GM23248 (cell line): Measurements from ENCODE around the gene FZD7. TPM values are rescaled to one million over a fixed set of nuclear protein-coding genes. Genes with fewer than 3 reads are reported as not detected.

Experiments
- DNase-seq: peaks from one replicate; pipeline ENCODE4 v3.0.0-alpha.2; 2015
- H2AFZ ChIP-seq: fragments of 200-600 bp; sonication (generic); 2 replicates; pipeline ENCODE4 v1.6.1; 2016; ENCODE audit warnings: antibody characterized with exemption
- H3F3A ChIP-seq: fragments of 200-600 bp; sonication (generic); 2 replicates; pipeline ENCODE4 v1.6.1; 2016; ENCODE audit warnings: mild to moderate bottlenecking, antibody characterized with exemption, mixed run types; ENCODE audit not compliant: insufficient read depth
- H3K27ac ChIP-seq: fragments of 200-600 bp; sonication (generic); 2 replicates; pipeline ENCODE4 v1.5.1; 2016; ENCODE audit warnings: mild to moderate bottlenecking
- H3K27me3 ChIP-seq: fragments of 200-600 bp; sonication (generic); replicated peaks from 2 replicates; pipeline ENCODE4 v1.6.1; 2016; ENCODE audit warnings: mild to moderate bottlenecking; ENCODE audit not compliant: insufficient read depth
- H3K36me3 ChIP-seq: fragments of 200-600 bp; sonication (generic); 2 replicates; pipeline ENCODE4 v1.6.1; 2016; ENCODE audit warnings: low read depth, mild to moderate bottlenecking
- H3K4me1 ChIP-seq: fragments of 200-600 bp; sonication (generic); 2 replicates; pipeline ENCODE4 v1.6.1; 2016; ENCODE audit warnings: mild to moderate bottlenecking; ENCODE audit not compliant: insufficient read depth
- H3K4me2 ChIP-seq: fragments of 200-600 bp; sonication (generic); one replicate; pipeline ENCODE4 v1.6.1; 2016; ENCODE audit warnings: mild to moderate bottlenecking; ENCODE audit not compliant: unreplicated experiment
- H3K4me3 ChIP-seq: fragments of 200-600 bp; sonication (generic); 2 replicates; pipeline ENCODE4 v1.5.1; 2016; ENCODE audit warnings: mild to moderate bottlenecking
- H3K79me2 ChIP-seq: fragments of 200-600 bp; sonication (generic); 2 replicates; pipeline ENCODE4 v1.6.1; 2016; ENCODE audit warnings: mild to moderate bottlenecking; ENCODE audit not compliant: insufficient read depth
- H3K9ac ChIP-seq: fragments of 200-600 bp; sonication (generic); 2 replicates; pipeline ENCODE4 v1.6.1; 2016; ENCODE audit warnings: mild to moderate bottlenecking
- H3K9me2 ChIP-seq: fragments of 200-600 bp; sonication (generic); 2 replicates; pipeline ENCODE4 v1.6.1; 2016; ENCODE audit warnings: mixed run types, mild to moderate bottlenecking, moderate library complexity; ENCODE audit not compliant: insufficient read depth
- H3K9me3 ChIP-seq: fragments of 200-600 bp; sonication (generic); one replicate; pipeline ENCODE4 v1.6.1; 2017; ENCODE audit warnings: low read depth
- H4K20me1 ChIP-seq: fragments of 200-600 bp; sonication (generic); 2 replicates; pipeline ENCODE4 v1.6.0; 2016; ENCODE audit not compliant: insufficient read depth
- EZH2 ChIP-seq: fragments of 200-600 bp; sonication (generic); IDR thresholded peaks from 2 replicates; pipeline ENCODE4 v1.6.1; 2018; ENCODE audit warnings: antibody characterized with exemption, mild to moderate bottlenecking; ENCODE audit not compliant: insufficient read depth, poor library complexity, severe bottlenecking
- EZH2phosphoT487 ChIP-seq: fragments of 200-600 bp; sonication (generic); IDR thresholded peaks from 2 replicates; pipeline ENCODE4 v1.6.1; 2018; ENCODE audit warnings: antibody characterized with exemption, moderate library complexity, mild to moderate bottlenecking, low read depth; ENCODE audit not compliant: insufficient read depth
- WGBS, 2 experiments: methylation state at CpG; one replicate each; pipeline ENCODE4 v1.1.6; 2015 to 2017; ENCODE audit warnings: low lambda C conversion rate in 2 of 2, low coverage in 1 of 2; ENCODE audit errors: missing lambda C conversion rate in 2 of 2; 5-methylcytosine and 5-hydroxymethylcytosine counted together
- in situ Hi-C: fragments of 300-500 bp; cut with MboI; formaldehyde crosslinking; loops from 2 replicates; pipeline ENCODE4 v1.15.0; 2020
- polyA plus RNA-seq: library from polyadenylated mRNA; unstranded; fragments of >200 nt; fragmentation: Nextera tagmentation; extraction: Ambion mirVana; gene quantifications from 2 replicates; pipeline ENCODE4 v1.2.1, GENCODE V29; 2016
- total RNA-seq: library from RNA; depleted of rRNA; stranded (reverse); fragments of >200 nt; shearing (Covaris generic); gene quantifications from 2 replicates; pipeline ENCODE4 v1.2.3, GENCODE V29; 2014; rRNA removed

Gene FZD7
- total RNA-seq (53.7 and 56.4 TPM in 2 replicates), polyA plus RNA-seq (19.3 and 19.4 TPM in 2 replicates)

DNA sequence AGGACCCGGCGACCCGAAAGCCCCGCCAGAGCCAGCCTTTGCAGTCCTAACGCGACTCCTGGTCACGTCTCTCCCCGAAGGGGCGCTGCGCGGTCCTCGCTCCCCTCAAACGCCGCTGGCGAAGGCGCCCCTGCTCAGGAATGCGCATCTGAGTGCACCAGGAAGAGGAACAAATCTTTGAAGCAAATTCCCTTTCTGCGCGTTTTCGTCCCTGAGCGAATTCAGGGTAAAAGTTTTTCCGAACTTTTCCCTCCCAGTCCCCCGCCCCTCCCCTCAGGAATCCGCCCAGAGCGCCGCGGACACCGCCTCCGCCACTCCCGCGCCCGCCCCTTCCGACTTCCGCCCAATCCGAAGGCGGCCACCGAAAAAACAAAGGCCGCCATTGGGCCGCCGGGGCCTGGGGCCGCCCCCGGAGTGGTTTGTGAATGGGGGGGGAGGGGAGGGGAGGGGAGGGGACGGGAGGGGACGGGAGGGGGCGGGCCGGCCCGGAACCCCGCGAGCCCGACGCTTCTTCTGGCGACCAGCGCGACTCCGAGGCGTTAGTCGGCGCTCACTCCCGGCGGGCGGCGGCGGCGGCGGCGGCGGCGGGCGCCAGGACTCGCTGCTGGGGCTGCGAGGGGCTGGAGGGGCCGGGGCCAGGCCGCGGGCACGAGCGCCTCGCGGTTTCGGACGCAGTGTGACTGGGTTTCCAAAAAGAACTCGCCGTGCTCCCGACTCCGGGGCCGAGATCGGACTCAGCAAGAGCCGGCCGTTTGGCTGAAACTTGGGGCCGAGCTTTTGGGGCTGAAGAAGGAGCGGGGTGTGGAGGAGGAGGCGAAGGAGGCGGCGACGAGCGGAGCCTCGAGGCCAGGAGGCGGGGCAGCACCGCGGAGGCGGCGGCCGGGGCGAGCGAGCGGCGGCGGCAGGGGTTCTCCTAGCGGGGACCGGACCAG, at the start of gene FZD7:
Gene FZD7, plus strand, starts transcription at position 539 of the 932 bp plus-strand sequence. CDS start 793 bp downstream, outside the sequence.
- peaks cover 26% of the 10 kb centered on the region for H3K4me1 ChIP-seq
- H3K9me2 ChIP-seq: no peaks in the 10 kb centered on the region
- H3K27me3 ChIP-seq: no peaks in the 10 kb centered on the region
- H3K4me3 ChIP-seq: peak within 1 kb of the TSS; percentile 90
- DNase-seq: peak; percentile 97
- H4K20me1 ChIP-seq: no peaks in the 10 kb centered on the region
- 2% methylated on average over 52 to 85 of the region's 109 CpGs for WGBS, 2 experiments
- H3K9me3 ChIP-seq: no peaks in the 10 kb centered on the region
- H3F3A ChIP-seq: peaks cover 37% of the 10 kb centered on the region
- peak within 1 kb of the TSS; percentile 96 for H2AFZ ChIP-seq
- peak within 1 kb of the TSS; percentile 87 for H3K9ac ChIP-seq
- no peaks in the 10 kb centered on the region for H3K36me3 ChIP-seq
- no peak for TF ChIP-seq EZH2
- TF ChIP-seq EZH2phosphoT487: no peak
- peaks cover 40% of the 10 kb centered on the region for H3K79me2 ChIP-seq
- in situ Hi-C loops: loop anchor here (10.0 kb wide), 1 partner anchor 179 kb away; no protein-coding TSS in a partner anchor
- peak within 1 kb of the TSS; percentile 97 for H3K4me2 ChIP-seq
- H3K27ac ChIP-seq: peak within 1 kb of the TSS; percentile 89

DNA sequence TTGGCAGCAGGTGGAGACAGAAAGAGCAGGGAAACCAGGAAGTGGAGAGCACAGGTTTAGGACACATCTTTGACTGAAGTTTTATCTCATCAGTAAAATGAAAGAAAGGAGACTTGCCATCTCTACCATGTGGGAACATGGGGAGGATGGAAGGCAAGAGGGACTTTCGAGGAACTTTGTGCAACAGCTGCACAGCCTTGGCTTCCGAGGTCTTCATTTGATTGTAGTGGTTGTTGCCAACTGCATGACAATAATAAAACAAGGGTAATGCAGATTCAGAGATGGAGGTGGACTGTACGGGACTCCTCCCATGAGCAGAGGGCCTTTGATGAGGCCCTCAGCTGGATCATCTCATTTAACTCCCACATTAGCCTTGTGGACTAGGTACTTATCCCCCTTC, 49.3 kb upstream of the FZD7 start:
- H3K79me2 ChIP-seq: no peaks in the 10 kb centered on the region
- H4K20me1 ChIP-seq: no peaks in the 10 kb centered on the region
- H3K9ac ChIP-seq: no peak overlapping the region
- H3K4me3 ChIP-seq: no peak overlapping the region
- no peaks in the 10 kb centered on the region; the same call in 1 of the 2 replicates for H3K4me1 ChIP-seq
- no peaks in the 10 kb centered on the region for H3F3A ChIP-seq
- H3K27me3 ChIP-seq: no peaks in the 10 kb centered on the region
- in situ Hi-C loops: no loop called here
- DNase-seq: no peak
- 91 to 94% methylated on average over 3 of the region's 3 CpGs for WGBS, 2 experiments
- H3K27ac ChIP-seq: no peak overlapping the region
- no peak overlapping the region for H2AFZ ChIP-seq
- H3K9me2 ChIP-seq: no peaks in the 10 kb centered on the region
- no peaks in the 10 kb centered on the region for H3K9me3 ChIP-seq
- H3K4me2 ChIP-seq: no peak overlapping the region
- TF ChIP-seq EZH2: no peak
- TF ChIP-seq EZH2phosphoT487: no peak
- H3K36me3 ChIP-seq: no peaks in the 10 kb centered on the region

DNA sequence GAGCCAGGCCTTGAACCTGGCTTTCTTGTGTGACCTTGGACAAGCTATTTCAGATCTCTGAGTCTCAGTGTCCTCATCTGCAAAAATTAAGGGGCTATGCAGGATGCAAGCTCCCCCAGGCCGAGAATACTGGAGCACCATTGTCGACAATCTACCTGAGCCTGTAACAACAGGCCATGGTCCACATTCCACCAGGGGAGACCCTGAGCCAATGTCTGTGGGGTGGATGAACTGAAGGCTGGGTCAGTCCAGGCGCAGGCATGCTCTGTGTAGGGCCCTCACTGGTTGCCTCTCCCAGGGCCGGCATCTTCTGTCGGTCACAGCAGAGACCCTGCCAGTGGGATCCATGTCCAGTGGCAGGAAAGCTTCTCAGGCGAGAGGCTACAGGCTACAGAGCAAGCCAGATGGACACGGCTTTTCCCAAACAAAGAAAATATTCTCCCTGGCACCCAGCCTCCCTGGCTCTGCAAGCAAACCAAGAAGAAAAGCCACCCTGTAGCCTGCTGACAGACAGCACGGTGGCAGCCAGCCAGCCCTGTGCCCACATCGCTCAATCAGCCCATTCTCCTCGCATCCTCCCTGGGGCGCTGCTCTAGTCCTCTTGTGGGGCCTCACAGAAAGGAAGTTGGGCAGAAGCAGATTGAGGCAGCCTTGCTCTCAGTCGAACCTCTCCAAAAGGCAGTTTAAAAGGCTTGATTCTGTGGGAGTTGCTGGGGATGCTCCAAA, 48.7 kb upstream of the FZD7 start:
- Histone ChIP-seq H3K79me2 (no peaks in the 10 kb centered on the region), H3K4me2 (no peak overlapping the region), H3K4me1 (no peaks in the 10 kb centered on the region; the same call in 1 of the 2 replicates), H3K4me3 (no peak overlapping the region), H4K20me1 (no peaks in the 10 kb centered on the region), H3K9me3 (no peaks in the 10 kb centered on the region), H2AFZ (no peak overlapping the region), H3K27ac (no peak overlapping the region), H3K36me3 (no peaks in the 10 kb centered on the region), H3K9me2 (no peaks in the 10 kb centered on the region), H3K27me3 (no peaks in the 10 kb centered on the region), H3F3A (no peaks in the 10 kb centered on the region), H3K9ac (no peak overlapping the region)
- TF ChIP-seq EZH2: no peak
- TF ChIP-seq EZH2phosphoT487: no peak
- WGBS, 2 experiments: 91 to 94% methylated on average over 12 of the region's 12 CpGs
- in situ Hi-C loops: no loop called here
- DNase-seq: no peak

DNA sequence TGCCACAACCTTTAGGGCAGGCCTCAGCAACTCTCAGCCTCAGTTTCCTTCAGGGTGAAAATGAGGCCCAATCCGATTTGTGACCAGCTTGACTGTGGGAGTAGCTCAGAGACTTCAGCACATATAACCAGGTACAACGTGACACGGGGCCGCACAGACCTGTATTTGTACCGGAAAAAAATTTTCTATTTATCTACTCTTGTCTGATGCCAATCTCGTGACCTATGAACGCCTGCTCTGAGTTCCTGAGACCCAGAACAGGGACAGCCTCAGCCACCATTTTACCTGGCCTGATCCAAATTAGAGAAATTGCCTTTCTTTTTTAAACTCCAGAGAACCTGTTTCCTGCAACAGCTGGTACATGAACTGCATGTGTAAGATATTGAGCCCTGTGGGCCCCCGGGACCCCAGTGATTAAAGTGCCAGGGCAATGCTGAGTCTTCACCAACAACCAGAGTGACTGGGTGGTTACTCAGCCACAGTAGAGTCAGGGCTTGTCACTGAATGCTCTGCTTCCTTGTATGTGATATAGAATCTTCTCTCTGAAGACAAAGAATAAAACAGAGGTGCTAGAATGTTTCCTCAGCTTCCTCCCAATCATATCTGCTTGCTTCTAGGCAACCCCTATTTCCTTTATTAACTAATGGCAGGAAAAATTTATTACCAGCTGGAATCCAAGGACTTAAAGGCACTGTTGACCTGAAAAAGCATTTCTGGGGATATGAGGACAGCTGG, 47.8 kb upstream of the FZD7 start:
- Histone ChIP-seq H3K27ac (no peak overlapping the region), H3K4me2 (no peak overlapping the region), H3K4me1 (no peaks in the 10 kb centered on the region; the same call in 1 of the 2 replicates), H3F3A (no peaks in the 10 kb centered on the region), H3K9ac (no peak overlapping the region), H3K79me2 (no peaks in the 10 kb centered on the region), H3K9me3 (no peaks in the 10 kb centered on the region), H3K9me2 (no peaks in the 10 kb centered on the region), H3K27me3 (no peaks in the 10 kb centered on the region), H2AFZ (no peak overlapping the region), H3K4me3 (no peak overlapping the region), H3K36me3 (no peaks in the 10 kb centered on the region), H4K20me1 (no peaks in the 10 kb centered on the region)
- DNase-seq: peak; percentile 35
- in situ Hi-C loops: no loop called here
- WGBS, 2 experiments: 84 to 88% methylated on average over 8 of the region's 8 CpGs
- TF ChIP-seq EZH2 (no peak), EZH2phosphoT487 (no peak)
